ENCODE results near the gene EEFSEC.

Gene EEFSEC

GRCh38 chr3:128324911-128325592 lies 171.8 kb downstream of the EEFSEC start:
- DNase-seq (ENCODE audit: low read depth in 1 of 2, low spot score in 1 of 2): no peak
- H3K27ac ChIP-seq (replicated peaks): no peak overlapping the region
- H3K27me3 ChIP-seq (ENCODE audit: insufficient read depth, poor library complexity, severe bottlenecking): no peaks in the 10 kb centered on the region
- TF ChIP-seq SPI1 (IDR thresholded peaks at IDR 0.05; ENCODE audit: borderline replicate concordance, low read depth): no peak
- no peak for TF ChIP-seq GABPA (IDR thresholded peaks at IDR 0.05; ENCODE audit: low read depth)
- TF ChIP-seq, protein P1, sequence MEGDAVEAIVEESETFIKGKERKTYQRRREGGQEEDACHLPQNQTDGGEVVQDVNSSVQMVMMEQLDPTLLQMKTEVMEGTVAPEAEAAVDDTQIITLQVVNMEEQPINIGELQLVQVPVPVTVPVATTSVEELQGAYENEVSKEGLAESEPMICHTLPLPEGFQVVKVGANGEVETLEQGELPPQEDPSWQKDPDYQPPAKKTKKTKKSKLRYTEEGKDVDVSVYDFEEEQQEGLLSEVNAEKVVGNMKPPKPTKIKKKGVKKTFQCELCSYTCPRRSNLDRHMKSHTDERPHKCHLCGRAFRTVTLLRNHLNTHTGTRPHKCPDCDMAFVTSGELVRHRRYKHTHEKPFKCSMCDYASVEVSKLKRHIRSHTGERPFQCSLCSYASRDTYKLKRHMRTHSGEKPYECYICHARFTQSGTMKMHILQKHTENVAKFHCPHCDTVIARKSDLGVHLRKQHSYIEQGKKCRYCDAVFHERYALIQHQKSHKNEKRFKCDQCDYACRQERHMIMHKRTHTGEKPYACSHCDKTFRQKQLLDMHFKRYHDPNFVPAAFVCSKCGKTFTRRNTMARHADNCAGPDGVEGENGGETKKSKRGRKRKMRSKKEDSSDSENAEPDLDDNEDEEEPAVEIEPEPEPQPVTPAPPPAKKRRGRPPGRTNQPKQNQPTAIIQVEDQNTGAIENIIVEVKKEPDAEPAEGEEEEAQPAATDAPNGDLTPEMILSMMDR (IDR thresholded peaks at IDR 0.05; ENCODE audit: insufficient read depth, low read length): no peak
- no peak for TF ChIP-seq REST (IDR thresholded peaks at IDR 0.05; ENCODE audit: insufficient replicate concordance, low read depth)
- TF ChIP-seq POLR2AphosphoS5 (IDR thresholded peaks at IDR 0.05; ENCODE audit: low read depth): no peak
- H3K4me3 ChIP-seq (replicated peaks; ENCODE audit: insufficient read depth, low read length): no peak overlapping the region

DNA sequence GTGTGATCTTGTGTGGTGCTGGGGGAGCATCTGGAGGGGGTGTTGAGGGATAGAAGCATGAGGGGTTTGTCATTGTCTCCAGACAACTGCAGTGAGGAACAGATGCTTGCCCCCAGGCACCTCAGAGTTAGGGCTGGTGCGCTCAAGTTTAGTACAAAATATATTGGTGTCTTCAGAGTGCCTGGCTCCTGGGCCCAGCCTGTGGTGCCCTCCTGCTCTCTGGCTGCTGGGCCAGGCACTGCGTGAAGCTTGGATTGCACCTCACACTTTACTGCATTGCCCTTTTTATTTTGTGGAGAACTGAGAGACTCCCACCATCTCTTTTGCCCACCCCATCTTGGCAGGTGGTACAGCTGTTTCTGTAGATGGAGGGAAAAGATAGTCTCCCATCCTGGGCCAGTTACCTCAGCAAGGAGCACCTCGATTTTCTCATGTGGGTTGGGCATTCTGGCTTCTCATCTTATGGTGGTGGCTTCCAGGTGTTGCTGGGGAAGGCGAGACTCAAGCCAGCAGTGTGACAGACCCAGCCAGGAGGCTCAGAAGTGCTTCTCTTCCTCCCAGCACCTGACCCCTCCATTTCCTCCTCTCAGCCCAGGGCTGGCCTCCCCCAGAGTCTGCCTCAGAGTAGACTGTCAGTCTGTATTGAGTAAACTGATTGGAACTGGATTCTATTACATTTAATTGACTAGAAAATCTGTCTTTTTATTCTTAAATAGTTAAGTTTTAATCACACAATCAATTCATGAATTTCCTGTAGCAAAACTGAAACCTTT lies 173.0 kb downstream of the EEFSEC start:
- Histone ChIP-seq H3K27ac (replicated peaks) (no peak overlapping the region), H3K27me3 (ENCODE audit: insufficient read depth, poor library complexity, severe bottlenecking) (no peaks in the 10 kb centered on the region), H3K4me3 (replicated peaks; ENCODE audit: insufficient read depth, low read length) (no peak overlapping the region)
- DNase-seq (ENCODE audit: low read depth in 1 of 2, low spot score in 1 of 2): no peak
- no peak for TF ChIP-seq SPI1 (IDR thresholded peaks at IDR 0.05; ENCODE audit: borderline replicate concordance, low read depth)

DNA sequence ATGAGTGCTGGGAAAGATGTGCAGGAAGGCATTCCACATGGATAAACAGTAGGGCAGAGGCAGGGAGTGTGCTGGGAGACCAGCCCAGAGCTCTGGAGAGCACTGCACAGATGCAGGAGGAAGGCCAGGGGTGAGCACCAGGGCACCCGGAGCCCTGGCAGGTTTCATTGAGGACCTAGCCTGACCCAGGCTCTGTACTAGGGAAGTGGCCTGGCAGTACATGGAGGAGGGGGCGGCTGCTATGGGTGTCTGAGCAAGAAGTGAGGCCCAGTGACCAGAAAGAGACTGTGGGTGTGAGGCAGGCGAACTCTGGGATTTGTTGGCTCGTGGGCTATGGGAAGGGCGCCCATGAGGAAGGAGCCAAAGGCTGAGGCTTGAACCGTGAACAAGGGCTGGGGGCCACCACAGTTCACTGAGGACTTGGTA lies 174.3 kb downstream of the EEFSEC start:
- no peak overlapping the region for H3K4me3 ChIP-seq (replicated peaks; ENCODE audit: insufficient read depth, low read length)
- no peaks in the 10 kb centered on the region for H3K27me3 ChIP-seq (ENCODE audit: insufficient read depth, poor library complexity, severe bottlenecking)
- TF ChIP-seq, protein P1 (IDR thresholded peaks at IDR 0.05; ENCODE audit: insufficient read depth, low read length): no peak
- no peak for TF ChIP-seq POLR2AphosphoS5 (IDR thresholded peaks at IDR 0.05; ENCODE audit: low read depth)
- no peak for TF ChIP-seq SPI1 (IDR thresholded peaks at IDR 0.05; ENCODE audit: borderline replicate concordance, low read depth)
- TF ChIP-seq REST (IDR thresholded peaks at IDR 0.05; ENCODE audit: insufficient replicate concordance, low read depth): no peak
- no peak for TF ChIP-seq GABPA (IDR thresholded peaks at IDR 0.05; ENCODE audit: low read depth)
- no peak overlapping the region for H3K27ac ChIP-seq (replicated peaks)
- DNase-seq (ENCODE audit: low read depth in 1 of 2, low spot score in 1 of 2): no peak

Measured in HL-60 (cell line).